Activated T-cell treated with anti-CD3 and anti-CD28 coated beads, Interleukin-2, amount 50 U/mL, for 72 hours (primary cell): ENCODE data around the gene SLC5A11. TPM values are rescaled to one million over a fixed set of nuclear protein-coding genes. Genes with fewer than 3 reads are reported as not detected.
"Not testable (repeated sequence)": the region's sequence is repeated elsewhere in the genome, so short reads cannot be mapped to it uniquely, and the experiment has no call there.

Experiments
- ATAC-seq, 2 donors: fragments of 150-1000 bp; cut with Tn5 transposase; replicated peaks in 1 of 2; 2 replicates each; pipeline ENCODE4 v1.10.0; 2021; ENCODE audit warnings: moderate library complexity in 2 of 2, mild to moderate bottlenecking in 1 of 2
- DNase-seq, 2 donors: peaks; one replicate each; pipeline ENCODE4 v3.0.0; 2021 to 2022; ENCODE audit warnings: mixed read lengths in 1 of 2
- H3K27ac Mint-ChIP-seq: one replicate; pipeline ENCODE4 v1.8.0; 2022; ENCODE audit warnings: mild to moderate bottlenecking, moderate library complexity, mixed read lengths
- H3K27me3 Mint-ChIP-seq: one replicate; pipeline ENCODE4 v1.8.0; 2022; ENCODE audit warnings: low read depth, mixed read lengths
- H3K36me3 Mint-ChIP-seq, 2 donors: one replicate each; pipeline ENCODE4 v1.8.0; 2022; ENCODE audit warnings: mixed read lengths in 2 of 2, mild to moderate bottlenecking in 1 of 2; ENCODE audit not compliant: insufficient read depth in 2 of 2
- H3K4me1 Mint-ChIP-seq: one replicate; pipeline ENCODE4 v1.8.0; 2022; ENCODE audit warnings: low read depth, mixed read lengths
- H3K4me3 Mint-ChIP-seq, 2 donors: one replicate each; pipeline ENCODE4 v1.8.0; 2022; ENCODE audit warnings: mild to moderate bottlenecking in 2 of 2, mixed read lengths in 2 of 2, moderate library complexity in 2 of 2
- H3K9me3 Mint-ChIP-seq, 2 donors: one replicate each; pipeline ENCODE4 v1.8.0; 2022; ENCODE audit warnings: mixed read lengths in 2 of 2
- total RNA-seq, 2 donors: library from RNA; stranded (reverse); gene quantifications; one replicate each; pipeline ENCODE4 v1.2.3, GENCODE V29; 2022

Gene SLC5A11
- total RNA-seq, 2 donors from 2014 or later, result 0.21 TPM; not detected in 1

GRCh38 chr16:24854607-24855171, 8.9 kb downstream of the SLC5A11 start:
- H3K27ac Mint-ChIP-seq, result no peak overlapping the region
- H3K9me3 Mint-ChIP-seq, result peaks cover 0 to 2% of the 10 kb centered on the region in 2 donors
- no peak overlapping the region for H3K4me3 Mint-ChIP-seq
- H3K4me1 Mint-ChIP-seq, result peaks cover 25% of the 10 kb centered on the region
- no peaks in the 10 kb centered on the region for H3K36me3 Mint-ChIP-seq
- ATAC-seq, result no peak
- no peak for DNase-seq
- peaks cover 8% of the 10 kb centered on the region for H3K27me3 Mint-ChIP-seq

- H3K27me3 Mint-ChIP-seq, result peaks cover 8% of the 10 kb centered on the region
- DNase-seq (no peak), ATAC-seq (no peak)
- H3K9me3 Mint-ChIP-seq, result peaks cover 0 to 2% of the 10 kb centered on the region in 2 donors
- no peaks in the 10 kb centered on the region for H3K36me3 Mint-ChIP-seq
- peaks cover 18% of the 10 kb centered on the region for H3K4me1 Mint-ChIP-seq
- no peak overlapping the region for H3K27ac Mint-ChIP-seq
- H3K4me3 Mint-ChIP-seq, result no peak overlapping the region
Observed at GRCh38 chr16:24855678-24856077, 9.9 kb downstream of the SLC5A11 start.

GRCh38 chr16:24856871-24857270, 11.1 kb downstream of the SLC5A11 start:
- not testable (repeated sequence) for H3K27me3 Mint-ChIP-seq, H3K36me3 Mint-ChIP-seq, H3K4me3 Mint-ChIP-seq, H3K27ac Mint-ChIP-seq, H3K4me1 Mint-ChIP-seq, DNase-seq, H3K9me3 Mint-ChIP-seq, ATAC-seq

GRCh38 chr16:24858219-24859041, 12.7 kb downstream of the SLC5A11 start:
- peaks cover under 1% of the 10 kb centered on the region for H3K4me1 Mint-ChIP-seq
- ATAC-seq (peak in 1 of 2 donors; percentile 36), DNase-seq (peak; percentile 44 to 49)
- no peaks in the 10 kb centered on the region for H3K36me3 Mint-ChIP-seq
- H3K4me3 Mint-ChIP-seq, result no peak overlapping the region
- no peak overlapping the region for H3K27ac Mint-ChIP-seq
- peaks cover 2% of the 10 kb centered on the region in 2 donors for H3K9me3 Mint-ChIP-seq
- H3K27me3 Mint-ChIP-seq, result peaks cover 8% of the 10 kb centered on the region

GRCh38 chr16:24861461-24861860, 15.7 kb downstream of the SLC5A11 start:
- H3K9me3 Mint-ChIP-seq, result peaks cover 6 to 7% of the 10 kb centered on the region in 2 donors
- DNase-seq, result no peak
- no peak overlapping the region for H3K4me3 Mint-ChIP-seq
- no peaks in the 10 kb centered on the region for H3K4me1 Mint-ChIP-seq
- no peak overlapping the region for H3K27ac Mint-ChIP-seq
- ATAC-seq, result no peak
- peaks cover 1 to 2% of the 10 kb centered on the region in 2 donors for H3K36me3 Mint-ChIP-seq
- H3K27me3 Mint-ChIP-seq, result peaks cover 8% of the 10 kb centered on the region

- Mint-ChIP-seq H3K4me1 (no peaks in the 10 kb centered on the region), H3K4me3 (no peak overlapping the region), H3K36me3 (peaks cover 1 to 2% of the 10 kb centered on the region in 2 donors), H3K9me3 (peaks cover 4 to 7% of the 10 kb centered on the region in 2 donors), H3K27ac (no peak overlapping the region), H3K27me3 (no peaks in the 10 kb centered on the region)
- DNase-seq (no peak), ATAC-seq (no peak)
Observed at GRCh38 chr16:24863582-24864437, 18.0 kb downstream of the SLC5A11 start.

GRCh38 chr16:24869033-24869432, 23.3 kb downstream of the SLC5A11 start:
- DNase-seq (no peak), ATAC-seq (no peak)
- Mint-ChIP-seq H3K27ac (no peak overlapping the region), H3K4me3 (no peak overlapping the region), H3K27me3 (no peaks in the 10 kb centered on the region), H3K36me3 (peaks cover 0 to 2% of the 10 kb centered on the region in 2 donors), H3K9me3 (peaks cover 4 to 5% of the 10 kb centered on the region in 2 donors), H3K4me1 (no peaks in the 10 kb centered on the region)

GRCh38 chr16:24871891-24872290, 26.1 kb downstream of the SLC5A11 start:
- H3K36me3 Mint-ChIP-seq, result no peaks in the 10 kb centered on the region
- no peak overlapping the region for H3K4me3 Mint-ChIP-seq
- H3K9me3 Mint-ChIP-seq, result no peaks in the 10 kb centered on the region
- no peaks in the 10 kb centered on the region for H3K27me3 Mint-ChIP-seq
- DNase-seq, result no peak
- no peaks in the 10 kb centered on the region for H3K4me1 Mint-ChIP-seq
- no peak overlapping the region for H3K27ac Mint-ChIP-seq
- ATAC-seq, result no peak

GRCh38 chr16:24873028-24873427, 27.3 kb downstream of the SLC5A11 start:
- no peaks in the 10 kb centered on the region for H3K9me3 Mint-ChIP-seq
- no peak overlapping the region for H3K4me3 Mint-ChIP-seq
- H3K27me3 Mint-ChIP-seq, result no peaks in the 10 kb centered on the region
- H3K36me3 Mint-ChIP-seq, result no peaks in the 10 kb centered on the region
- no peaks in the 10 kb centered on the region for H3K4me1 Mint-ChIP-seq
- ATAC-seq (no peak), DNase-seq (no peak)
- no peak overlapping the region for H3K27ac Mint-ChIP-seq

GRCh38 chr16:24875466-24875865, 29.7 kb downstream of the SLC5A11 start:
- H3K4me3 Mint-ChIP-seq, result no peak overlapping the region
- no peak overlapping the region for H3K27ac Mint-ChIP-seq
- peaks cover 0 to 4% of the 10 kb centered on the region in 2 donors for H3K9me3 Mint-ChIP-seq
- H3K4me1 Mint-ChIP-seq, result no peaks in the 10 kb centered on the region
- no peaks in the 10 kb centered on the region for H3K27me3 Mint-ChIP-seq
- H3K36me3 Mint-ChIP-seq, result no peaks in the 10 kb centered on the region
- no peak for DNase-seq
- no peak for ATAC-seq

GRCh38 chr16:24876231-24876630, 30.5 kb downstream of the SLC5A11 start:
- no peaks in the 10 kb centered on the region for H3K36me3 Mint-ChIP-seq
- H3K4me1 Mint-ChIP-seq, result no peaks in the 10 kb centered on the region
- peaks cover 0 to 4% of the 10 kb centered on the region in 2 donors for H3K9me3 Mint-ChIP-seq
- ATAC-seq (no peak), DNase-seq (no peak)
- H3K27ac Mint-ChIP-seq, result no peak overlapping the region
- H3K27me3 Mint-ChIP-seq, result no peaks in the 10 kb centered on the region
- no peak overlapping the region for H3K4me3 Mint-ChIP-seq

- H3K9me3 Mint-ChIP-seq, result peaks cover 0 to 4% of the 10 kb centered on the region in 2 donors
- DNase-seq, result no peak
- H3K4me3 Mint-ChIP-seq, result no peak overlapping the region
- H3K27ac Mint-ChIP-seq, result no peak overlapping the region
- no peaks in the 10 kb centered on the region for H3K4me1 Mint-ChIP-seq
- no peaks in the 10 kb centered on the region for H3K27me3 Mint-ChIP-seq
- no peaks in the 10 kb centered on the region for H3K36me3 Mint-ChIP-seq
- ATAC-seq, result no peak
Observed at GRCh38 chr16:24879684-24880083, 33.9 kb downstream of the SLC5A11 start.

GRCh38 chr16:24883714-24884151, 38.0 kb downstream of the SLC5A11 start:
- Mint-ChIP-seq H3K27me3 (no peaks in the 10 kb centered on the region), H3K4me3 (no peak overlapping the region), H3K4me1 (no peaks in the 10 kb centered on the region), H3K9me3 (peaks cover 0 to 6% of the 10 kb centered on the region in 2 donors), H3K27ac (no peak overlapping the region), H3K36me3 (no peaks in the 10 kb centered on the region)
- ATAC-seq (no peak), DNase-seq (no peak)
